Measurements from ENCODE around the gene CDH13.

Gene CDH13

DNA sequence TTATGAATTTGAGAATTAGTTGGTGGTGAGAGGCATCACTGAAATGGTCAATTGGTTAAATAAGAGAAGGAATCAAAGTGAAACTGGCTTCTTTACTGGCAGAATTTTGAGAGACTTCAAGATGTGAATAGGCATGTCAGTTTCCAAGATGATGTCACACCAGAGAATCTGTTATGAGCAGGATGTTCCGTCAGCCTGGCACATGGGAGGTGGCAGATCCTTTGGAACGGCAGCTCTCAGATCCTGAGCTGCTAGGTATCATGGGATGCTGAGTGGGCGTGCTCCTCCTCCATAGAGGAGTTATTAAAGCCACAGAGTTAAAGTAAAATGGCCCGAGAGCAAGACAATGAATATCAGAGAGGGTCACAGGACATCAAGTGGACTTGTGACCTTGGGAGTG, 736.8 kb downstream of the CDH13 start:
- no peak for TF ChIP-seq CTCF (IDR thresholded peaks at IDR 0.05; ENCODE audit: control insufficient read depth, extremely low read depth, insufficient read depth)
- no peak overlapping the region for H3K4me3 ChIP-seq (ENCODE audit: low read depth, low read length)
- no peak for DNase-seq (ENCODE audit: low read depth)

GRCh38 chr16:83365166-83365565, 738.4 kb downstream of the CDH13 start:
- no peak for DNase-seq (ENCODE audit: low read depth)
- TF ChIP-seq CTCF (IDR thresholded peaks at IDR 0.05; ENCODE audit: control insufficient read depth, extremely low read depth, insufficient read depth), result no peak

GRCh38 chr16:83366228-83366627, 739.5 kb downstream of the CDH13 start:
- DNase-seq (ENCODE audit: low read depth), result no peak
- H3K4me3 ChIP-seq (ENCODE audit: low read depth, low read length), result no peak overlapping the region
- TF ChIP-seq CTCF (IDR thresholded peaks at IDR 0.05; ENCODE audit: control insufficient read depth, extremely low read depth, insufficient read depth), result no peak

More at GRCh38 chr16:83365166-83365565, 738.4 kb downstream of the CDH13 start:
- H3K4me3 ChIP-seq (ENCODE audit: low read depth, low read length), result no peak overlapping the region

GRCh38 chr16:83374979-83375378, 748.2 kb downstream of the CDH13 start:
- no peak overlapping the region for H3K4me3 ChIP-seq (ENCODE audit: low read depth, low read length)
- no peak for TF ChIP-seq CTCF (IDR thresholded peaks at IDR 0.05; ENCODE audit: control insufficient read depth, extremely low read depth, insufficient read depth)
- no peak for DNase-seq (ENCODE audit: low read depth)

DNA sequence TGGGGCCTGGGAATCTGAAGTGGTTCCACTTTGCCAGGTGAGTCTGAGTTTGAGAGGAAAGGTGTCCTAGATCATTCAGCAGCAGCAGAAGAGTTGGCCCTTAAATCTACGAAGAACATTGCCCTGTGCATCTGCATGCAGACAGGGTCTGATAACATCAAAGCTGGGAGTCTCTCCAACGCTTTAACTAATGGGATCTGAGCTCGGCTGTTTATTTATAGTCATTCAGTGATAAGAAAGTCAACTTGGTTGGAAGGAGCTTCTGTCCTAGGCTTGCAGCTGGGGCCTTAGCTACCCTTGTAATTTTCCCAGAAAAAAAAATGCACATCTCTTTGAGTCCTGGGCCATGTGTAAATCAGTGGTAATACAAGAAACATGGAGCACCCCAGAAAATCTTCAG, 763.0 kb downstream of the CDH13 start:
- no peak for TF ChIP-seq CTCF (IDR thresholded peaks at IDR 0.05; ENCODE audit: control insufficient read depth, extremely low read depth, insufficient read depth)
- peak; percentile 59 for DNase-seq (ENCODE audit: low read depth)
- H3K4me3 ChIP-seq (ENCODE audit: low read depth, low read length), result no peak overlapping the region

GRCh38 chr16:83390759-83391158, 764.0 kb downstream of the CDH13 start:
- TF ChIP-seq CTCF (IDR thresholded peaks at IDR 0.05; ENCODE audit: control insufficient read depth, extremely low read depth, insufficient read depth), result no peak
- DNase-seq (ENCODE audit: low read depth), result no peak
- no peak overlapping the region for H3K4me3 ChIP-seq (ENCODE audit: low read depth, low read length)

DNA sequence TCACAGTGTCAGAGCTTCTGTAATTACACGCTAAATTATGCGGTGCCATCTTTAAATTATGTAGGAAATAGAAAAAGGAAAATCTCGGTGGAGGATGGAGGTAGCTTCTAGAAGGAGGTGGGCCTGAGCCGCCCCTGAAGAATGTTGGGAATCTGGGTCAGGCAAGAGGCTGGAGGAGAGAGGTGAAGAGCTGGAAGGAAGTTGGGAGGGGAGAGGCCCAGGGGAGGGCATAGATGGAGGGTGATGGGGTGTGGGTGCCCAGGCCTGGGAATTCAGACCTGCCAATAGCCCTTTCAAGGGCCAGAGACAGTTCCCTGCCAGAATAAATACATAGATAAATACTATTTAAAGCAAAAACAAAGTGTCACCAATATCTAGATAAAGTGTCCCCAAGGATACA, 766.0 kb downstream of the CDH13 start:
- TF ChIP-seq CTCF (IDR thresholded peaks at IDR 0.05; ENCODE audit: control insufficient read depth, extremely low read depth, insufficient read depth), result no peak
- DNase-seq (ENCODE audit: low read depth), result no peak
- no peak overlapping the region for H3K4me3 ChIP-seq (ENCODE audit: low read depth, low read length)

All from LNCaP clone FGC (cell line).